Neural crest cell (in vitro differentiated cells): ENCODE data around the gene FAM72C. TPM values are rescaled to one million over a fixed set of nuclear protein-coding genes. Genes with fewer than 3 reads are reported as not detected.
"Not testable (repeated sequence)": the region's sequence is repeated elsewhere in the genome, so short reads cannot be mapped to it uniquely, and the experiment has no call there.

Experiments
- DNase-seq: peaks from one replicate; pipeline ENCODE4 v3.0.0; 2021; ENCODE audit warnings: low read depth, mixed read lengths, low spot score
- H3K27ac Mint-ChIP-seq: one replicate; pipeline ENCODE4 v1.8.0; 2021; ENCODE audit warnings: mild to moderate bottlenecking, mixed read lengths; ENCODE audit not compliant: unreplicated experiment
- H3K27me3 Mint-ChIP-seq: 2 replicates; pipeline ENCODE4 v1.8.0; 2021; ENCODE audit warnings: low read depth, mild to moderate bottlenecking, mixed read lengths
- H3K36me3 Mint-ChIP-seq: 2 replicates; pipeline ENCODE4 v1.8.0; 2021; ENCODE audit warnings: low read depth, mild to moderate bottlenecking, mixed read lengths
- H3K4me1 Mint-ChIP-seq: 2 replicates; pipeline ENCODE4 v1.8.0; 2021; ENCODE audit warnings: mixed read lengths
- H3K4me3 Mint-ChIP-seq: one replicate; pipeline ENCODE4 v1.8.0; 2021; ENCODE audit warnings: mild to moderate bottlenecking, mixed read lengths
- H3K9me3 Mint-ChIP-seq: 2 replicates; pipeline ENCODE4 v1.8.0; 2021; ENCODE audit warnings: mixed read lengths
- total RNA-seq: library from RNA; stranded (reverse); gene quantifications from 2 replicates; pipeline ENCODE4 v1.2.1, GENCODE V29; 2021

The FAM72C gene
- total RNA-seq, 1 donor from 2014 or later = 7.1 TPM

GRCh38 chr1:143996020-143996419, 24.2 kb upstream of the FAM72C start:
- not testable (repeated sequence) for H3K27me3 Mint-ChIP-seq, H3K9me3 Mint-ChIP-seq, DNase-seq

GRCh38 chr1:143993301-143993907, 21.6 kb upstream of the FAM72C start:
- not testable (repeated sequence) for H3K4me1 Mint-ChIP-seq, DNase-seq, H3K9me3 Mint-ChIP-seq, H3K27me3 Mint-ChIP-seq, H3K27ac Mint-ChIP-seq, H3K36me3 Mint-ChIP-seq, H3K4me3 Mint-ChIP-seq

More at GRCh38 chr1:143996020-143996419, 24.2 kb upstream of the FAM72C start:
- not testable (repeated sequence) for H3K36me3 Mint-ChIP-seq, H3K27ac Mint-ChIP-seq, H3K4me1 Mint-ChIP-seq, H3K4me3 Mint-ChIP-seq

DNA sequence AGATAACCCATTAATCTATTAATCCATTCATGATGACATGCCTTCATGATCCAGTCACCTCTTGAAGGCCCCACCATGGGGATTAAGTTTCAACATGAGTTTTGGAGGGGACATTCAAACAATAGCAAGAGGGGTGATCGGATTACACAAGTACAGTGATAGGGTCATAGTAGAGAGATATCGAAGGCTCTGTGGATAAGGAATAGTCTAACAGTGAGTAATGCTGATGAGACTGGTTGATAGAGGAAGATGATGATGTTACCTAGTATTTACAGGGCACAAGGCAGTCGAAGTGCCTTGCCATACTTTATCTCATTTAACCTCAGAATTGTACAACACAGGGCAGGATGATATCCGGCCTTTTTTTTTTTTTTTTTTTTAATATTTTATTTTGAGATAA, 18.9 kb upstream of the FAM72C start:
- H3K4me1 Mint-ChIP-seq, H3K4me3 Mint-ChIP-seq, H3K9me3 Mint-ChIP-seq, DNase-seq, H3K27ac Mint-ChIP-seq, H3K36me3 Mint-ChIP-seq, H3K27me3 Mint-ChIP-seq: not testable (repeated sequence)

- H3K27ac Mint-ChIP-seq, H3K27me3 Mint-ChIP-seq, H3K9me3 Mint-ChIP-seq, H3K4me1 Mint-ChIP-seq, H3K4me3 Mint-ChIP-seq, DNase-seq, H3K36me3 Mint-ChIP-seq: not testable (repeated sequence)
Measured at GRCh38 chr1:143989719-143990118, 17.9 kb upstream of the FAM72C start.

DNA sequence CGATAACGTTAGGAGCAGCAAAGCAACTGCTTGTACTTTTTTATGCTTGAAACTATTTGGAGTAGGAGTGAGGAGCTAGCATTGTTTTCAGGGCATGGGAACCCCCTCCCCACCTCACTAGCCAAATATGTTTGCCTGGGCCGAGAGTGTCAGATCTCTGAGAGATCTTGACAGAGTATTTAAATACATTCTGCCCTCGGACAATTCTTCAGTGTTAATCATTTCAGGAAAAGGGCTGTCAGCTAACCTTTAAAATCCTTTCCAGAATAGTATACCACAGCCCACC, 17.6 kb upstream of the FAM72C start:
- not testable (repeated sequence) for H3K27ac Mint-ChIP-seq, H3K36me3 Mint-ChIP-seq, H3K27me3 Mint-ChIP-seq, DNase-seq, H3K4me1 Mint-ChIP-seq, H3K4me3 Mint-ChIP-seq, H3K9me3 Mint-ChIP-seq

- not testable (repeated sequence) for DNase-seq, H3K4me1 Mint-ChIP-seq, H3K36me3 Mint-ChIP-seq, H3K4me3 Mint-ChIP-seq, H3K9me3 Mint-ChIP-seq, H3K27ac Mint-ChIP-seq, H3K27me3 Mint-ChIP-seq
Measured at GRCh38 chr1:143988602-143989426, 17.0 kb upstream of the FAM72C start.

GRCh38 chr1:143987868-143988267, 16.1 kb upstream of the FAM72C start:
- not testable (repeated sequence) for H3K36me3 Mint-ChIP-seq, DNase-seq, H3K9me3 Mint-ChIP-seq

GRCh38 chr1:143984721-143985473, 13.1 kb upstream of the FAM72C start:
- not testable (repeated sequence) for H3K27ac Mint-ChIP-seq, H3K4me1 Mint-ChIP-seq, H3K36me3 Mint-ChIP-seq, H3K9me3 Mint-ChIP-seq, DNase-seq, H3K4me3 Mint-ChIP-seq, H3K27me3 Mint-ChIP-seq

More at GRCh38 chr1:143987868-143988267, 16.1 kb upstream of the FAM72C start:
- H3K27ac Mint-ChIP-seq, H3K4me3 Mint-ChIP-seq, H3K27me3 Mint-ChIP-seq, H3K4me1 Mint-ChIP-seq: not testable (repeated sequence)

DNA sequence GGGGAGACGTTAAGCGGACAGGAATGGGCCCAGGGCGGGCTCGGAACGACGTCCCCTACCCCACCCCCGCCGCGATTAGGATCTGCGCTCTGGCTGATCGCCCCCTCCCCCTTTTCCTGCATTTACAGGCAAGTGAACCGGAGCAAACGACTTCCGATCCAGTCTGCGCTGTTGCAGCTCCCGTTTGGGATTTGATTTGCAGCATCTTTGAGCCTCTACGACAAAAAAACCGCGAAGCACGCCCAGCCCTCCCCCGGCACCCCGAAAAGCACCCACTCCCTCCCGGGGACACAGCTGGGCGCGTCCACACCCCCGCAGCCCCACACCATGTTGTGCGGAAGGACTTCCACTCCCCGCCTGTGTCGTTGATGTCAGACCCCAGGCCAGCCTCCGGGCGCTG, 2.6 kb upstream of the FAM72C start:
- not testable (repeated sequence) for H3K27ac Mint-ChIP-seq, H3K27me3 Mint-ChIP-seq, H3K36me3 Mint-ChIP-seq, H3K9me3 Mint-ChIP-seq, H3K4me1 Mint-ChIP-seq
- peak overlapping the region; percentile 92 for H3K4me3 Mint-ChIP-seq
- peak; percentile 3 for DNase-seq

GRCh38 chr1:143973876-143974414, 2.2 kb upstream of the FAM72C start:
- H3K36me3 Mint-ChIP-seq, H3K4me1 Mint-ChIP-seq, DNase-seq, H3K27me3 Mint-ChIP-seq, H3K9me3 Mint-ChIP-seq: not testable (repeated sequence)
- peak overlapping the region; percentile 97 for H3K4me3 Mint-ChIP-seq
- H3K27ac Mint-ChIP-seq = peak overlapping the region; percentile 92

- H3K4me1 Mint-ChIP-seq, H3K36me3 Mint-ChIP-seq, DNase-seq, H3K4me3 Mint-ChIP-seq, H3K9me3 Mint-ChIP-seq, H3K27ac Mint-ChIP-seq, H3K27me3 Mint-ChIP-seq: not testable (repeated sequence)
Measured at GRCh38 chr1:143972753-143973326, 1.1 kb upstream of the FAM72C start.

- not testable (repeated sequence) for H3K9me3 Mint-ChIP-seq, DNase-seq, H3K36me3 Mint-ChIP-seq
Measured at GRCh38 chr1:143965860-143966259, 5.9 kb downstream of the FAM72C start.

GRCh38 chr1:143964294-143964693, 7.5 kb downstream of the FAM72C start:
- H3K4me3 Mint-ChIP-seq, H3K9me3 Mint-ChIP-seq, H3K4me1 Mint-ChIP-seq, H3K27me3 Mint-ChIP-seq, H3K27ac Mint-ChIP-seq, H3K36me3 Mint-ChIP-seq, DNase-seq: not testable (repeated sequence)

More at GRCh38 chr1:143965860-143966259, 5.9 kb downstream of the FAM72C start:
- not testable (repeated sequence) for H3K4me1 Mint-ChIP-seq, H3K27ac Mint-ChIP-seq, H3K4me3 Mint-ChIP-seq, H3K27me3 Mint-ChIP-seq
